Measurements from ENCODE around the gene CENPH.

GRCh38 chr5:69212022-69212421 is 22.6 kb downstream of the CENPH start:
- TF ChIP-seq CTCF (IDR thresholded peaks at IDR 0.05; ENCODE audit: poor library complexity, severe bottlenecking) (no peak), TAF1 (IDR thresholded peaks at IDR 0.05; ENCODE audit: low read depth) (no peak), EZH2 (IDR thresholded peaks at IDR 0.05; ENCODE audit: borderline replicate concordance, insufficient read depth, low read length, poor library complexity, severe bottlenecking) (no peak)
